ENCODE data around the gene LOXL4.
A peak's percentile ranks its signal among the peaks of the same experiment; 100 is the strongest.

LOXL4 gene

DNA sequence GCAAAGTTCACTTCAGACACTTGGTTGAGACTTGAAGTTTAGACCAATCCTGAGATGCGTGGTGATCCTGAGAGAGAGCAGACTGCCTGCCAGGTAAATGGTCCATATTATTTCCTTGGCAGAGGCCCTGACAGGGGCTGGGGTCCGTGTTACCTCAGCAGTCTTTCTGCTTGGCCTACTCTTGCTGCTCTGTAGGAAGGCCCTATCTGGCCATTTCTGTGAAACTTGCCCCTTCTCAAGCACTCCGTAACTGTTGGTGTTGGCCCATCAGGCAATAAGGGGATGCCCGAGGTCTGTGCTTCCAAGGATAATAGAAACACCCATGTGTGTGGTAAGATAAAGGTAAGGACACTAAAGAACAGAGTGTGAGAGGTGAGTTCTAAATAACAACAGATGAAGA lies 20.0 kb downstream of the LOXL4 start:
- DNase-seq (ENCODE audit: low read depth) = no peak
- H3K4me3 ChIP-seq (ENCODE audit: low read depth, low read length) = no peak overlapping the region
- TF ChIP-seq, protein P1, sequence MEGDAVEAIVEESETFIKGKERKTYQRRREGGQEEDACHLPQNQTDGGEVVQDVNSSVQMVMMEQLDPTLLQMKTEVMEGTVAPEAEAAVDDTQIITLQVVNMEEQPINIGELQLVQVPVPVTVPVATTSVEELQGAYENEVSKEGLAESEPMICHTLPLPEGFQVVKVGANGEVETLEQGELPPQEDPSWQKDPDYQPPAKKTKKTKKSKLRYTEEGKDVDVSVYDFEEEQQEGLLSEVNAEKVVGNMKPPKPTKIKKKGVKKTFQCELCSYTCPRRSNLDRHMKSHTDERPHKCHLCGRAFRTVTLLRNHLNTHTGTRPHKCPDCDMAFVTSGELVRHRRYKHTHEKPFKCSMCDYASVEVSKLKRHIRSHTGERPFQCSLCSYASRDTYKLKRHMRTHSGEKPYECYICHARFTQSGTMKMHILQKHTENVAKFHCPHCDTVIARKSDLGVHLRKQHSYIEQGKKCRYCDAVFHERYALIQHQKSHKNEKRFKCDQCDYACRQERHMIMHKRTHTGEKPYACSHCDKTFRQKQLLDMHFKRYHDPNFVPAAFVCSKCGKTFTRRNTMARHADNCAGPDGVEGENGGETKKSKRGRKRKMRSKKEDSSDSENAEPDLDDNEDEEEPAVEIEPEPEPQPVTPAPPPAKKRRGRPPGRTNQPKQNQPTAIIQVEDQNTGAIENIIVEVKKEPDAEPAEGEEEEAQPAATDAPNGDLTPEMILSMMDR (IDR thresholded peaks at IDR 0.05; ENCODE audit: low read depth, low read length, missing control alignments) = no peak

DNA sequence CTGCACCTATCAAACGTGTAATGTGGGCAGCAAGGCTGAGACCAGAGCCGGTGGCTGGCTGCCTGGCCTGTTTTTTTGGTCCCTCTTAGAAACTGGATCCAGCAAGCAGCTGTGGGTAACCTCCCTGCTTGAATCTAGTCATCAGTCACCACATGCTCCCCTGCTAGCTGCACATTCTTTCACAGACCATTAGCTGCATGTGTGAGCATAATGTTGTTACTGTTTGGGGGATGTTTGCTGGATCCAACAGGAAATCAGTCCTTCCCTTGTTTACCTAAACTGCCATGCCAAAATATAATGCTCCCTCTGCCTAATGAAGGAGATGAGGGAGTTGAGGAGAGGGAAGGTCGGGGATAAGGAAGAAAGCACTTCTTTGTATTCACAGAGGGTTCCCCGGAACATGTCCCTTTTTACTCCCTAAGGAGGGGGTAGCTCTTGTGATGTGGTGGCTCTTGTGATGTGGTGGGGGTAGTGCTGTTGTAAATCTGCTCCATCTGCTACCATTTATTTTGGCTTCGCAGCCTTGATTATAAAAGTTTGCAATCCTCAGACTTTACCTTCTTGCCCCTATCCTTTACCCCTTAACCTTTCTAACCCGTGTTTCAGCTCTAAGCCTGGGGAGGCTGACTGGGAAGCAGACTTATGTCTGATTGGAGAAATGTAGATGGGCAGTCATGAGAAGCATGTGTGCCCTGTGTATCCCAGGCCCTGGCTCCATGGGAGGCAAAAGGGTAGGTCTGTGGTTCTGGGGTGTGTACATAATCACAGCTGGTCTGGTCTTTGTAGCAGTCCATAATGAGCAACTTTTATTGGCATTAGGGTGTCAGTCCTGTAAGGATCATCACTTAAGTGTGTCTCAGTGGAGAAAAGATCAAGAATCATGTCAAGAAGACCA lies 20.8 kb downstream of the LOXL4 start:
- DNase-seq (ENCODE audit: low read depth) = no peak
- H3K4me3 ChIP-seq (ENCODE audit: low read depth, low read length) = no peak overlapping the region
- TF ChIP-seq, protein P1 (IDR thresholded peaks at IDR 0.05; ENCODE audit: low read depth, low read length, missing control alignments) = no peak

DNA sequence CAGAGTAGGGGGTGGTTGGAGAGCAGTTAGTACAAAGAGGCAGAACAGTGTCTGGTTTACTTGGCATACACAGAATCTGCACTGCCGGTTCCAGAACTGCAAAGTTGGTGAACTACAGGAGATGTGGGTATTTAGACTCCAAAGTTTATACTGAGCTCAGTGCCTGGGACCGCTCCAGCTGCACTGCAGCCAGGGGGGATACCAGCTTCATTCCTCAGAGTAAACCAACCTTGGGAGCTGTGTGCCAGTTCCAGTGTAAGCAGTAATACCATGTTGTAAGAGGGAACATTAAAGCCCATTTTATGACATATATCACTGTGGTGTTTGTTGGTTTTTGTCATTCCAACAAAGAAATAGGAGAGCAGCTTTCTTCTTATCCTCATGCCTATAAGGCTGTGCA lies 23.4 kb downstream of the LOXL4 start:
- no peak overlapping the region for H3K4me3 ChIP-seq (ENCODE audit: low read depth, low read length)
- no peak for DNase-seq (ENCODE audit: low read depth)
- TF ChIP-seq, protein P1 (IDR thresholded peaks at IDR 0.05; ENCODE audit: low read depth, low read length, missing control alignments) = no peak

DNA sequence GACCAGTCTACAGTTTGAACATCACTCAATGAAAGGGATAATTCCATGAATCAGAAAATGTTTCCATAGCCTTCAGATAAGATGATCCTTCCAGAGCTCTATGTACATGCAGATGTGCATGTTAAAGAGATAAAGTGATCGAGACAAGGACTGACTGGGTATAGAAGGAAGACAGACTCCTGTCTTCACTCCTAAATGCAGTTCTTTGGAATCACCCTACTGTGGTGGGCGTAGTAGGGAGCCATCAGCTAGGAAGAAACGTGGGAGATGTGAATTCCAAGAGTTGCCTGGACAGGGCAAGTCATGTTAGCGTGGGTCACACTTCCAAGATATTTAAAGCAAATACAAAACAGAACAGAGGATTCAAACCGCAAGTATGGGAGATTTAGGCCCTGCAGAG lies 23.9 kb downstream of the LOXL4 start:
- TF ChIP-seq, protein P1 (IDR thresholded peaks at IDR 0.05; ENCODE audit: low read depth, low read length, missing control alignments) = no peak
- DNase-seq (ENCODE audit: low read depth) = no peak
- no peak overlapping the region for H3K4me3 ChIP-seq (ENCODE audit: low read depth, low read length)

DNA sequence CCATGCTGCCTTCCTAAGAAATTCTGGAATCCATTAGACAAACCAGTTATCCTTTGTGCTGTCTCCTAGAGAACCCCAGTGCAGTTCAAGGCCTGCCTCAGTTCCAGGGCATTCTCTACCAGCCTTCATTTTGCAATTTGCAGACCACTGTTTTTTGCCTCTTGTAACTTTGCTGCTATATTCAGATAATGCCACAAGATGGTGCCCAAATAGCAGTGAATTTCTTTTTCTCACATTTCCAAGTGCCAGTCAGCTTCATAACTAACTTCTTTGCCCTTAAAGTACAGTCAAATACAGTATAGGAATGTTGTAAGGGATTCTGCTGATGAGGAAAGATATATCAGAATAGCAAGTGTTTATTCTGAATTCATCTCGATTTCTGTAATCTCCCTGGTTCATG lies 25.2 kb downstream of the LOXL4 start:
- TF ChIP-seq, protein P1 (IDR thresholded peaks at IDR 0.05; ENCODE audit: low read depth, low read length, missing control alignments) = peak; percentile 15
- no peak overlapping the region for H3K4me3 ChIP-seq (ENCODE audit: low read depth, low read length)
- no peak for DNase-seq (ENCODE audit: low read depth)

DNA sequence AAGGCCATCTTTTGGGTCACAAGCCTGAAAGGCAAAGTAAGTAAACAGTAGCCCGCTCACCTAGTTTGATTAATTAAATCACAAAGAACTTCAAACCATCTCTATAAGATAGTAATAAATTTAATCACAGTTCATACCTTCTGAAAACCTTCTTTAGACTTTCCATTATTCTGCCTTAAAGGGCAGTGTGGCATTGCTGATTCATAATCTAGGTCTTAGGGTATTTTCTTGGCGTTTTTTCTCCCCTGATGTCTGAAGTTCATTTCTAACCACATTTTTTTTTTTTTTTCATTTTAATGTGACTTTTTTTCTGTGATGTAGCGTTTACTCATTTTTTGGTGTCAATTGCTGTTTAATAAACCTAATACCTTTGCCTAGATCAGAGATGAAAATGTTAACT lies 27.5 kb downstream of the LOXL4 start:
- H3K4me3 ChIP-seq (ENCODE audit: low read depth, low read length) = no peak overlapping the region
- no peak for DNase-seq (ENCODE audit: low read depth)
- TF ChIP-seq, protein P1 (IDR thresholded peaks at IDR 0.05; ENCODE audit: low read depth, low read length, missing control alignments) = no peak

DNA sequence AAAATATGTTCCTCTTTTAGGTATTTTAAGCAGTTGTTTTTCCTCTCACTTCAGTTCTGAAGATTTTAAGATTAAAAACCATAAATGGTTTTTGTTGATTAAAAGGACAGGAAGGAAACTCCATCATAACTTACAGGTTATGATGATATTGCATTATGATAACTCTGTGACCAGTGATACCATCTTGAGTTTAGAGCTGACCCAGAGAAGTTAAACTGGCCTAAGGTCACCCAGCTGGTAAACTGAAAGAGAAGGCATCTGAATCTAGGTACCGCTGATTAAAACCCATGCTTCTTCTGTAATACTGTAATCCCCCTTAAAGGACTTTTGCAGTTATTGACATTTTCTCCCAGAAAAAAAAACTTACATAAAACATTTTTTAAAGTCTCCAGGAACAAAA lies 29.6 kb downstream of the LOXL4 start:
- H3K4me3 ChIP-seq (ENCODE audit: low read depth, low read length) = no peak overlapping the region
- DNase-seq (ENCODE audit: low read depth) = no peak
- TF ChIP-seq, protein P1 (IDR thresholded peaks at IDR 0.05; ENCODE audit: low read depth, low read length, missing control alignments) = no peak
